Measurements from ENCODE around the gene FAM186B.

The FAM186B gene

GRCh38 chr12:49580572-49581535 is 24.6 kb downstream of the FAM186B start (continued):
- TF ChIP-seq ZBTB17 (tag by site-specific recombination; IDR thresholded peaks at IDR 0.05) (0 out of 2 replicates have a peak, but pooled peaks have one; percentile 26), ZBTB21 (tag by site-specific recombination; IDR thresholded peaks at IDR 0.05) (no peak), EGR2 (tag by site-specific recombination; IDR thresholded peaks at IDR 0.05; ENCODE audit: low read depth) (no peak), BCL11B (tag by site-specific recombination; IDR thresholded peaks at IDR 0.05; ENCODE audit: low read depth) (no peak), GLI2 (tag by site-specific recombination; IDR thresholded peaks at IDR 0.05; ENCODE audit: borderline replicate concordance, low read depth) (no peak), ZNF2 (tag by site-specific recombination; IDR thresholded peaks at IDR 0.05) (0 out of 2 replicates have a peak, but pooled peaks have one; percentile 61), IKZF3 (tag by site-specific recombination; IDR thresholded peaks at IDR 0.05) (peak; percentile 91)

- ChIA-PET CTCF (interaction anchor here (0.5 to 8.4 kb wide), 11 partner anchors 8 to 1527 kb away, joined by 3 to 133 read pairs (median 4); no protein-coding TSS in a partner anchor), POLR2A (no interaction called here)
- H3K27ac ChIP-seq (ENCODE audit: extremely low read depth, low read depth, low read length) = no peak overlapping the region
- H3K4me1 ChIP-seq (ENCODE audit: control insufficient read depth, insufficient read depth, low read length) = no peaks in the 10 kb centered on the region
- no peak overlapping the region for H3K4me3 ChIP-seq (ENCODE audit: low read depth, low read length)
- no peaks in the 10 kb centered on the region for H3K9me3 ChIP-seq (ENCODE audit: control insufficient read depth, insufficient read depth, low read depth, low read length)
- TF ChIP-seq ZNF146 (tag by site-specific recombination; IDR thresholded peaks at IDR 0.05) = no peak
- TF ChIP-seq ZFP41 (tag by site-specific recombination; IDR thresholded peaks at IDR 0.05; ENCODE audit: borderline replicate concordance) = no peak
- no peak for TF ChIP-seq SP3 (tag by site-specific recombination; IDR thresholded peaks at IDR 0.05)
- TF ChIP-seq ZNF202 (tag by site-specific recombination; IDR thresholded peaks at IDR 0.05; ENCODE audit: borderline replicate concordance) = no peak
- no peak for TF ChIP-seq ZNF48 (tag by site-specific recombination; IDR thresholded peaks at IDR 0.05)
- TF ChIP-seq INSM2 (tag by site-specific recombination; IDR thresholded peaks at IDR 0.05) = no peak
- no peak for TF ChIP-seq ZNF660 (tag by site-specific recombination; IDR thresholded peaks at IDR 0.05)
- TF ChIP-seq ZNF157 (tag by site-specific recombination; IDR thresholded peaks at IDR 0.05) = no peak
- no peak for TF ChIP-seq ZNF707 (tag by site-specific recombination; IDR thresholded peaks at IDR 0.05)
- TF ChIP-seq, protein P1, sequence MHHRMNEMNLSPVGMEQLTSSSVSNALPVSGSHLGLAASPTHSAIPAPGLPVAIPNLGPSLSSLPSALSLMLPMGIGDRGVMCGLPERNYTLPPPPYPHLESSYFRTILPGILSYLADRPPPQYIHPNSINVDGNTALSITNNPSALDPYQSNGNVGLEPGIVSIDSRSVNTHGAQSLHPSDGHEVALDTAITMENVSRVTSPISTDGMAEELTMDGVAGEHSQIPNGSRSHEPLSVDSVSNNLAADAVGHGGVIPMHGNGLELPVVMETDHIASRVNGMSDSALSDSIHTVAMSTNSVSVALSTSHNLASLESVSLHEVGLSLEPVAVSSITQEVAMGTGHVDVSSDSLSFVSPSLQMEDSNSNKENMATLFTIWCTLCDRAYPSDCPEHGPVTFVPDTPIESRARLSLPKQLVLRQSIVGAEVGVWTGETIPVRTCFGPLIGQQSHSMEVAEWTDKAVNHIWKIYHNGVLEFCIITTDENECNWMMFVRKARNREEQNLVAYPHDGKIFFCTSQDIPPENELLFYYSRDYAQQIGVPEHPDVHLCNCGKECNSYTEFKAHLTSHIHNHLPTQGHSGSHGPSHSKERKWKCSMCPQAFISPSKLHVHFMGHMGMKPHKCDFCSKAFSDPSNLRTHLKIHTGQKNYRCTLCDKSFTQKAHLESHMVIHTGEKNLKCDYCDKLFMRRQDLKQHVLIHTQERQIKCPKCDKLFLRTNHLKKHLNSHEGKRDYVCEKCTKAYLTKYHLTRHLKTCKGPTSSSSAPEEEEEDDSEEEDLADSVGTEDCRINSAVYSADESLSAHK (tag by site-specific recombination; IDR thresholded peaks at IDR 0.05) = no peak
- TF ChIP-seq, protein P2, sequence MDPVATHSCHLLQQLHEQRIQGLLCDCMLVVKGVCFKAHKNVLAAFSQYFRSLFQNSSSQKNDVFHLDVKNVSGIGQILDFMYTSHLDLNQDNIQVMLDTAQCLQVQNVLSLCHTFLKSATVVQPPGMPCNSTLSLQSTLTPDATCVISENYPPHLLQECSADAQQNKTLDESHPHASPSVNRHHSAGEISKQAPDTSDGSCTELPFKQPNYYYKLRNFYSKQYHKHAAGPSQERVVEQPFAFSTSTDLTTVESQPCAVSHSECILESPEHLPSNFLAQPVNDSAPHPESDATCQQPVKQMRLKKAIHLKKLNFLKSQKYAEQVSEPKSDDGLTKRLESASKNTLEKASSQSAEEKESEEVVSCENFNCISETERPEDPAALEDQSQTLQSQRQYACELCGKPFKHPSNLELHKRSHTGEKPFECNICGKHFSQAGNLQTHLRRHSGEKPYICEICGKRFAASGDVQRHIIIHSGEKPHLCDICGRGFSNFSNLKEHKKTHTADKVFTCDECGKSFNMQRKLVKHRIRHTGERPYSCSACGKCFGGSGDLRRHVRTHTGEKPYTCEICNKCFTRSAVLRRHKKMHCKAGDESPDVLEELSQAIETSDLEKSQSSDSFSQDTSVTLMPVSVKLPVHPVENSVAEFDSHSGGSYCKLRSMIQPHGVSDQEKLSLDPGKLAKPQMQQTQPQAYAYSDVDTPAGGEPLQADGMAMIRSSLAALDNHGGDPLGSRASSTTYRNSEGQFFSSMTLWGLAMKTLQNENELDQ (tag by site-specific recombination; IDR thresholded peaks at IDR 0.05; ENCODE audit: low read depth) = no peak
- TF ChIP-seq SALL2 (tag by site-specific recombination; IDR thresholded peaks at IDR 0.05; ENCODE audit: borderline replicate concordance) = no peak
- no peak for TF ChIP-seq ZBTB1 (tag by site-specific recombination; IDR thresholded peaks at IDR 0.05)
- H3K36me3 ChIP-seq (ENCODE audit: control insufficient read depth in 2 of 2, insufficient read depth in 1 of 2, low read length in 2 of 2) = peaks cover 5 to 21% of the 10 kb centered on the region in 2 experiments; a peak in 2 of 3 replicates
These were observed 26.8 kb downstream of the FAM186B start for GRCh38 chr12:49578471-49579112.

Measured in HEK293 (cell line).